SK-N-SH (cell line): ENCODE measurements around the gene MYO9A. TPM values are rescaled to one million over a fixed set of nuclear protein-coding genes. Genes with fewer than 3 reads are reported as not detected.

ENCODE experiments used
- CTCF ChIA-PET: fragments of 300-600, 350-600 bp; formaldehyde crosslinking; extraction: SDS; loops from one replicate; lab custom pipeline; 2021; lab: Yijun Ruan, JAX
- POLR2A ChIA-PET: fragments of 350-600 bp; sonication (Branson Sonifier 250); formaldehyde crosslinking; extraction: SDS; loops from one replicate; lab custom pipeline; 2020; ENCODE audit warnings: antibody characterized with exemption, inconsistent platforms; lab: Yijun Ruan, JAX
- DNase-seq: peaks from one replicate; pipeline ENCODE4 v3.0.0; 2012
- H2AFZ ChIP-seq: fragments of 200-600 bp; sonication (generic); 2 replicates; pipeline ENCODE4 v1.8.1; 2016; ENCODE audit warnings: antibody characterized with exemption, mild to moderate bottlenecking, low read depth
- H3F3A ChIP-seq: fragments of 200-600 bp; sonication (generic); replicated peaks from 2 replicates; pipeline ENCODE3; 2016; ENCODE audit warnings: antibody characterized with exemption, mild to moderate bottlenecking; ENCODE audit not compliant: insufficient read depth
- H3K27ac ChIP-seq, 2 experiments: fragments of 200-500 bp in 1 of 2; fragments of 200-600 bp in 1 of 2; sonication (Bioruptor generic) in 1 of 2; sonication (generic), shearing (Covaris generic) in 1 of 2; 2 replicates each; pipeline versions ENCODE4 v1.5.1 to v1.6.1; 2014 to 2016; ENCODE audit warnings: low read depth in 2 of 2, inconsistent platforms in 1 of 2, low read length in 1 of 2, mild to moderate bottlenecking in 1 of 2, mixed read lengths in 1 of 2
- H3K27me3 ChIP-seq: fragments of 200-600 bp; sonication (generic), shearing (Covaris generic); 2 replicates; pipeline ENCODE4 v1.6.1; 2016; ENCODE audit warnings: mixed run types; ENCODE audit not compliant: insufficient read depth
- H3K36me3 ChIP-seq, 2 experiments: fragments of 200-500 bp in 1 of 2; fragments of 200-600 bp in 1 of 2; sonication (Bioruptor generic) in 1 of 2; sonication (generic) in 1 of 2; replicated peaks in 1 of 2; 2 replicates each; pipeline versions ENCODE3 to v1.5.1; 2014 to 2016; ENCODE audit warnings: low read length in 1 of 2, mild to moderate bottlenecking in 1 of 2; ENCODE audit not compliant: insufficient read depth in 2 of 2, control insufficient read depth in 1 of 2
- H3K4me1 ChIP-seq, 2 experiments: fragments of 200-500 bp in 1 of 2; fragments of 200-600 bp in 1 of 2; sonication (Bioruptor generic) in 1 of 2; sonication (generic), shearing (Covaris generic) in 1 of 2; 2 replicates each; pipeline versions ENCODE4 v1.5.1 to v1.6.1; 2014 to 2016; ENCODE audit warnings: low read depth in 1 of 2, low read length in 1 of 2, mixed run types in 1 of 2; ENCODE audit not compliant: insufficient read depth in 2 of 2, control insufficient read depth in 1 of 2
- H3K4me2 ChIP-seq: fragments of 200-600 bp; sonication (generic), shearing (Covaris generic); 2 replicates; pipeline ENCODE4 v1.6.1; 2017; ENCODE audit warnings: mixed run types
- H3K4me3 ChIP-seq, 2 experiments: fragments of 200-500 bp in 1 of 2; fragments of 200-600 bp in 1 of 2; sonication (Bioruptor generic) in 1 of 2; sonication (generic), shearing (Covaris generic) in 1 of 2; 2 replicates each; pipeline versions ENCODE4 v1.5.1 to v1.8.1; 2014 to 2016; ENCODE audit warnings: low read depth in 2 of 2, inconsistent platforms in 1 of 2, low read length in 1 of 2, mild to moderate bottlenecking in 1 of 2, mixed read lengths in 1 of 2, moderate library complexity in 1 of 2
- H3K79me2 ChIP-seq: fragments of 200-600 bp; sonication (generic); 2 replicates; pipeline ENCODE4 v1.8.1; 2017; ENCODE audit warnings: mild to moderate bottlenecking; ENCODE audit not compliant: insufficient read depth
- H3K9ac ChIP-seq: fragments of 200-600 bp; sonication (generic); 2 replicates; pipeline ENCODE4 v1.6.1; 2017; ENCODE audit warnings: mixed run types
- H3K9me2 ChIP-seq: fragments of 200-600 bp; sonication (generic); 2 replicates; pipeline ENCODE4 v1.6.1; 2017; ENCODE audit warnings: mixed run types
- H3K9me3 ChIP-seq: fragments of 200-600 bp; sonication (generic); 2 replicates; pipeline ENCODE4 v1.6.1; 2017; ENCODE audit warnings: mixed run types, mild to moderate bottlenecking, moderate library complexity
- H4K20me1 ChIP-seq: fragments of 200-600 bp; sonication (generic); 2 replicates; pipeline ENCODE4 v1.6.1; 2017; ENCODE audit warnings: mild to moderate bottlenecking, mixed run types; ENCODE audit not compliant: insufficient read depth
- CHD2 ChIP-seq: fragments of 150-350 bp; IDR thresholded peaks from 2 replicates; pipeline ENCODE4 v1.6.1; 2018; ENCODE audit warnings: low read length; ENCODE audit not compliant: partially characterized antibody
- ELF1 ChIP-seq: IDR thresholded peaks from 2 replicates; pipeline ENCODE4 v1.4.0; 2012
- FOSL2 ChIP-seq: IDR thresholded peaks from 2 replicates; pipeline ENCODE4 v1.4.0; 2012; ENCODE audit warnings: low read depth, mild to moderate bottlenecking, moderate library complexity, borderline replicate concordance
- FOXM1 ChIP-seq: IDR thresholded peaks from 2 replicates; pipeline ENCODE4 v1.4.0; 2012; ENCODE audit warnings: low read depth, mild to moderate bottlenecking
- GABPA ChIP-seq: IDR thresholded peaks from 2 replicates; pipeline ENCODE4 v1.4.0; 2012; ENCODE audit warnings: low read depth, mild to moderate bottlenecking
- JUND ChIP-seq: IDR thresholded peaks from 2 replicates; pipeline ENCODE4 v1.4.0; 2012
- MXI1 ChIP-seq: IDR thresholded peaks from 2 replicates; pipeline ENCODE4 v1.6.1; 2012; ENCODE audit warnings: mild to moderate bottlenecking, low read depth, low read length, improper control_type of control experiment
- NFIC ChIP-seq: IDR thresholded peaks from 2 replicates; pipeline ENCODE4 v1.4.0; 2012; ENCODE audit warnings: borderline replicate concordance
- RFX5 ChIP-seq: IDR thresholded peaks from 2 replicates; pipeline ENCODE4 v1.6.1; 2012; ENCODE audit warnings: mild to moderate bottlenecking, improper control_type of control experiment, low read length
- RXRA ChIP-seq: IDR thresholded peaks from 2 replicates; pipeline ENCODE4 v1.4.0; 2012; ENCODE audit warnings: low read depth, mild to moderate bottlenecking, borderline replicate concordance
- TCF12 ChIP-seq: IDR thresholded peaks from 2 replicates; pipeline ENCODE4 v1.4.0; 2012
- YY1 ChIP-seq: IDR thresholded peaks from 2 replicates; pipeline ENCODE4 v1.4.0; 2012; ENCODE audit warnings: low read depth, mild to moderate bottlenecking
- WGBS: methylation state at CpG from one replicate; pipeline ENCODE4 v1.1.6; 2017; ENCODE audit warnings: low lambda C conversion rate; 5-methylcytosine and 5-hydroxymethylcytosine counted together
- polyA plus RNA-seq, 3 experiments: library from polyadenylated mRNA; depleted of rRNA; stranded (reverse); fragments of >200 nt; gene quantifications; 2 replicates each; pipeline ENCODE4 v1.2.3, GENCODE V29; 2012
- TF ChIP-seq, protein P1 (sequence below): IDR thresholded peaks from 2 replicates; pipeline ENCODE4 v1.4.0; 2012; ENCODE audit warnings: low read depth, borderline replicate concordance
- TF ChIP-seq, protein P2 (sequence below): IDR thresholded peaks from 2 replicates; pipeline ENCODE4 v1.6.1; 2012; ENCODE audit warnings: mild to moderate bottlenecking, low read depth, low read length, moderate library complexity
- TF ChIP-seq, protein P3 (sequence below): IDR thresholded peaks from 2 replicates; pipeline ENCODE4 v1.4.0; 2012; ENCODE audit warnings: low read depth
- TF ChIP-seq, protein P4 (sequence below): IDR thresholded peaks from 2 replicates; pipeline ENCODE4 v1.4.0; 2012; ENCODE audit warnings: low read depth, borderline replicate concordance
- TF ChIP-seq, protein P5 (sequence below): fragments of 150-350 bp; IDR thresholded peaks from 2 replicates; pipeline ENCODE4 v1.6.1; 2017; ENCODE audit warnings: antibody characterized with exemption, low read length, low read depth, borderline replicate concordance
- TF ChIP-seq, protein P6 (sequence below): IDR thresholded peaks from 2 replicates; pipeline ENCODE4; 2012

MYO9A gene, protein sequence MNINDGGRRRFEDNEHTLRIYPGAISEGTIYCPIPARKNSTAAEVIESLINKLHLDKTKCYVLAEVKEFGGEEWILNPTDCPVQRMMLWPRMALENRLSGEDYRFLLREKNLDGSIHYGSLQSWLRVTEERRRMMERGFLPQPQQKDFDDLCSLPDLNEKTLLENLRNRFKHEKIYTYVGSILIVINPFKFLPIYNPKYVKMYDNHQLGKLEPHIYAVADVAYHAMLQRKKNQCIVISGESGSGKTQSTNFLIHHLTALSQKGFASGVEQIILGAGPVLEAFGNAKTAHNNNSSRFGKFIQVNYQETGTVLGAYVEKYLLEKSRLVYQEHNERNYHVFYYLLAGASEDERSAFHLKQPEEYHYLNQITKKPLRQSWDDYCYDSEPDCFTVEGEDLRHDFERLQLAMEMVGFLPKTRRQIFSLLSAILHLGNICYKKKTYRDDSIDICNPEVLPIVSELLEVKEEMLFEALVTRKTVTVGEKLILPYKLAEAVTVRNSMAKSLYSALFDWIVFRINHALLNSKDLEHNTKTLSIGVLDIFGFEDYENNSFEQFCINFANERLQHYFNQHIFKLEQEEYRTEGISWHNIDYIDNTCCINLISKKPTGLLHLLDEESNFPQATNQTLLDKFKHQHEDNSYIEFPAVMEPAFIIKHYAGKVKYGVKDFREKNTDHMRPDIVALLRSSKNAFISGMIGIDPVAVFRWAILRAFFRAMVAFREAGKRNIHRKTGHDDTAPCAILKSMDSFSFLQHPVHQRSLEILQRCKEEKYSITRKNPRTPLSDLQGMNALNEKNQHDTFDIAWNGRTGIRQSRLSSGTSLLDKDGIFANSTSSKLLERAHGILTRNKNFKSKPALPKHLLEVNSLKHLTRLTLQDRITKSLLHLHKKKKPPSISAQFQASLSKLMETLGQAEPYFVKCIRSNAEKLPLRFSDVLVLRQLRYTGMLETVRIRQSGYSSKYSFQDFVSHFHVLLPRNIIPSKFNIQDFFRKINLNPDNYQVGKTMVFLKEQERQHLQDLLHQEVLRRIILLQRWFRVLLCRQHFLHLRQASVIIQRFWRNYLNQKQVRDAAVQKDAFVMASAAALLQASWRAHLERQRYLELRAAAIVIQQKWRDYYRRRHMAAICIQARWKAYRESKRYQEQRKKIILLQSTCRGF (N-terminal part only)
- 4.1 and 5.2 TPM in 2 replicates for polyA plus RNA-seq (2012; rRNA removed)
- 4.1 and 4.7 TPM in 2 replicates for polyA plus RNA-seq (2012; cell fraction: cytosol; rRNA removed)
- 11.4 and 14.0 TPM in 2 replicates for polyA plus RNA-seq (2012; cell fraction: nucleus; rRNA removed)

DNA sequence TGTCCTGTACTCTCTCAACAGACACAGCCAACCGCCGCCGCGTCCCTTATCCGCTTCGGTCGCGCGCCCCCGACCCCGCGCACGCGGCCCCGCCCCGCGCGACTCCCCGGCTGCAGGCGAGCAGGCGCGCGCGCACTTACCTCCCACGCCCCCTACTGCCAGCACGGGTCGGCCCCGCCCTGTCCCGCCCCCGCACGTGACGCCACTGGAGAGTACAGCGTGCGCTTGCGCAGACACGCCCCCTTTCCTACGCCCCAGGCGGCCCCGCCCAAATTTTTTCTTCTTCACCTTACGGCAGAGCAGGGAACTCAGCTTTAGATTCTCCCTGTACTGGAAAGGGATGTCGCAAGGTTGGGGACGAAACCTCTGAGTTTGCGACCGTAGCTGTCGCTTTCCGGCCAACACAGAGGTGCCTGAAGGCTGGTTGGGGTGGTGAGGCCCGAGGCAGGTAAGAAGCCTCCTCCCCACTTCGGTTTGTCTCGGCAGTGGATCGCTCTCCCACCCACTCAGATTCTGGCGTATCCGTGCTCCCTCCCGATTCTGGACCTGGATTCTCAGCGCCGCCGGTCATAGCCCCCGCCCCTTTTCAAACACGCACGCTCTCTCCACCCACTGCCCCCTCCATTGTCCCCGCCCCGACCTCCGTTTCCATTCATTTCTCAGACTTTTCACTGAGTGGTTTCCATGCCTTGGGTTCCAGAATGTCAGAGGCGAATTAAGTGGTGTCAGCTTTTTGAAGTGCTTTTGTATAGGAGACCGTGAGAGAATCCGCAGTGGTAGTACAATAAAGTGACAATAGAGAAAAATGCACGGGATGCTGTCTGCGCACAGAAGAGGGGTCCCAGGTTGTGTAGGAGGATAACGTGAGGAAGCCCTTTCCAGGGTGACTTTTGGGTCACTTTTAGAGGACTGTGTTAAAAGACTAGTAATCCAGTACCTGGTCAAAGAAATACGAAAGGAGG lies at the start of gene MYO9A, which contains the start of gene SENP8:
TSS of gene MYO9A (minus strand) at position 134 of the 962 bp plus-strand sequence. CDS start 71,587 bp downstream, outside the sequence.
TSS of gene SENP8 (plus strand) at position 387 of the 962 bp plus-strand sequence. CDS start 21,221 bp downstream, outside the sequence.
- peaks cover 52% of the 10 kb centered on the region for H3K79me2 ChIP-seq
- peak within 1 kb of the TSS; percentile 84 for H3K4me2 ChIP-seq
- H3F3A ChIP-seq = peaks cover 15% of the 10 kb centered on the region
- POLR2A ChIA-PET = interaction anchor here (1.3 kb wide), 1 partner anchor 27 kb away, joined by 3 read pairs; no protein-coding TSS in a partner anchor
- peak within 1 kb of the TSS; percentile 99 for H3K27ac ChIP-seq
- no peaks in the 10 kb centered on the region for H3K27me3 ChIP-seq
- H3K9ac ChIP-seq = peak within 1 kb of the TSS; percentile 91
- peaks cover 27% of the 10 kb centered on the region for H4K20me1 ChIP-seq
- H3K4me1 ChIP-seq = peaks cover 0 to 8% of the 10 kb centered on the region in 2 experiments; a peak in 3 of 4 replicates
- H3K9me2 ChIP-seq = no peaks in the 10 kb centered on the region
- H3K9me3 ChIP-seq = no peaks in the 10 kb centered on the region
- WGBS = 2% methylated on average over 44 of the region's 69 CpGs
- DNase-seq = peak; percentile 99
- peak within 1 kb of the TSS; percentile 77 to 94 for H3K4me3 ChIP-seq
- no peaks in the 10 kb centered on the region for H3K36me3 ChIP-seq
- CTCF ChIA-PET = interaction anchor here (0.5 kb wide), 1 partner anchor 329 kb away, joined by 3 read pairs; no protein-coding TSS in a partner anchor
- peak within 1 kb of the TSS; percentile 95 for H2AFZ ChIP-seq
- TF ChIP-seq MXI1 = peak; percentile 88
- no peak for TF ChIP-seq ELF1
- TF ChIP-seq FOXM1 = no peak
- TF ChIP-seq, protein P1, sequence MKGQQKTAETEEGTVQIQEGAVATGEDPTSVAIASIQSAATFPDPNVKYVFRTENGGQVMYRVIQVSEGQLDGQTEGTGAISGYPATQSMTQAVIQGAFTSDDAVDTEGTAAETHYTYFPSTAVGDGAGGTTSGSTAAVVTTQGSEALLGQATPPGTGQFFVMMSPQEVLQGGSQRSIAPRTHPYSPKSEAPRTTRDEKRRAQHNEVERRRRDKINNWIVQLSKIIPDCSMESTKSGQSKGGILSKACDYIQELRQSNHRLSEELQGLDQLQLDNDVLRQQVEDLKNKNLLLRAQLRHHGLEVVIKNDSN = peak; percentile 93
- TF ChIP-seq NFIC = no peak
- TF ChIP-seq, protein P2, sequence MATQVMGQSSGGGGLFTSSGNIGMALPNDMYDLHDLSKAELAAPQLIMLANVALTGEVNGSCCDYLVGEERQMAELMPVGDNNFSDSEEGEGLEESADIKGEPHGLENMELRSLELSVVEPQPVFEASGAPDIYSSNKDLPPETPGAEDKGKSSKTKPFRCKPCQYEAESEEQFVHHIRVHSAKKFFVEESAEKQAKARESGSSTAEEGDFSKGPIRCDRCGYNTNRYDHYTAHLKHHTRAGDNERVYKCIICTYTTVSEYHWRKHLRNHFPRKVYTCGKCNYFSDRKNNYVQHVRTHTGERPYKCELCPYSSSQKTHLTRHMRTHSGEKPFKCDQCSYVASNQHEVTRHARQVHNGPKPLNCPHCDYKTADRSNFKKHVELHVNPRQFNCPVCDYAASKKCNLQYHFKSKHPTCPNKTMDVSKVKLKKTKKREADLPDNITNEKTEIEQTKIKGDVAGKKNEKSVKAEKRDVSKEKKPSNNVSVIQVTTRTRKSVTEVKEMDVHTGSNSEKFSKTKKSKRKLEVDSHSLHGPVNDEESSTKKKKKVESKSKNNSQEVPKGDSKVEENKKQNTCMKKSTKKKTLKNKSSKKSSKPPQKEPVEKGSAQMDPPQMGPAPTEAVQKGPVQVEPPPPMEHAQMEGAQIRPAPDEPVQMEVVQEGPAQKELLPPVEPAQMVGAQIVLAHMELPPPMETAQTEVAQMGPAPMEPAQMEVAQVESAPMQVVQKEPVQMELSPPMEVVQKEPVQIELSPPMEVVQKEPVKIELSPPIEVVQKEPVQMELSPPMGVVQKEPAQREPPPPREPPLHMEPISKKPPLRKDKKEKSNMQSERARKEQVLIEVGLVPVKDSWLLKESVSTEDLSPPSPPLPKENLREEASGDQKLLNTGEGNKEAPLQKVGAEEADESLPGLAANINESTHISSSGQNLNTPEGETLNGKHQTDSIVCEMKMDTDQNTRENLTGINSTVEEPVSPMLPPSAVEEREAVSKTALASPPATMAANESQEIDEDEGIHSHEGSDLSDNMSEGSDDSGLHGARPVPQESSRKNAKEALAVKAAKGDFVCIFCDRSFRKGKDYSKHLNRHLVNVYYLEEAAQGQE = no peak; the same call in 1 of the 2 replicates
- no peak for TF ChIP-seq RXRA
- no peak for TF ChIP-seq FOSL2
- TF ChIP-seq, protein P3, sequence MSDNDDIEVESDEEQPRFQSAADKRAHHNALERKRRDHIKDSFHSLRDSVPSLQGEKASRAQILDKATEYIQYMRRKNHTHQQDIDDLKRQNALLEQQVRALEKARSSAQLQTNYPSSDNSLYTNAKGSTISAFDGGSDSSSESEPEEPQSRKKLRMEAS = no peak; the same call in 1 of the 2 replicates
- TF ChIP-seq GABPA = no peak
- TF ChIP-seq, protein P4, sequence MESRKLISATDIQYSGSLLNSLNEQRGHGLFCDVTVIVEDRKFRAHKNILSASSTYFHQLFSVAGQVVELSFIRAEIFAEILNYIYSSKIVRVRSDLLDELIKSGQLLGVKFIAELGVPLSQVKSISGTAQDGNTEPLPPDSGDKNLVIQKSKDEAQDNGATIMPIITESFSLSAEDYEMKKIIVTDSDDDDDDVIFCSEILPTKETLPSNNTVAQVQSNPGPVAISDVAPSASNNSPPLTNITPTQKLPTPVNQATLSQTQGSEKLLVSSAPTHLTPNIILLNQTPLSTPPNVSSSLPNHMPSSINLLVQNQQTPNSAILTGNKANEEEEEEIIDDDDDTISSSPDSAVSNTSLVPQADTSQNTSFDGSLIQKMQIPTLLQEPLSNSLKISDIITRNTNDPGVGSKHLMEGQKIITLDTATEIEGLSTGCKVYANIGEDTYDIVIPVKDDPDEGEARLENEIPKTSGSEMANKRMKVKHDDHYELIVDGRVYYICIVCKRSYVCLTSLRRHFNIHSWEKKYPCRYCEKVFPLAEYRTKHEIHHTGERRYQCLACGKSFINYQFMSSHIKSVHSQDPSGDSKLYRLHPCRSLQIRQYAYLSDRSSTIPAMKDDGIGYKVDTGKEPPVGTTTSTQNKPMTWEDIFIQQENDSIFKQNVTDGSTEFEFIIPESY = no peak
- TF ChIP-seq, protein P5, sequence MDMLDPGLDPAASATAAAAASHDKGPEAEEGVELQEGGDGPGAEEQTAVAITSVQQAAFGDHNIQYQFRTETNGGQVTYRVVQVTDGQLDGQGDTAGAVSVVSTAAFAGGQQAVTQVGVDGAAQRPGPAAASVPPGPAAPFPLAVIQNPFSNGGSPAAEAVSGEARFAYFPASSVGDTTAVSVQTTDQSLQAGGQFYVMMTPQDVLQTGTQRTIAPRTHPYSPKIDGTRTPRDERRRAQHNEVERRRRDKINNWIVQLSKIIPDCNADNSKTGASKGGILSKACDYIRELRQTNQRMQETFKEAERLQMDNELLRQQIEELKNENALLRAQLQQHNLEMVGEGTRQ = peak; percentile 80
- TF ChIP-seq, protein P6, sequence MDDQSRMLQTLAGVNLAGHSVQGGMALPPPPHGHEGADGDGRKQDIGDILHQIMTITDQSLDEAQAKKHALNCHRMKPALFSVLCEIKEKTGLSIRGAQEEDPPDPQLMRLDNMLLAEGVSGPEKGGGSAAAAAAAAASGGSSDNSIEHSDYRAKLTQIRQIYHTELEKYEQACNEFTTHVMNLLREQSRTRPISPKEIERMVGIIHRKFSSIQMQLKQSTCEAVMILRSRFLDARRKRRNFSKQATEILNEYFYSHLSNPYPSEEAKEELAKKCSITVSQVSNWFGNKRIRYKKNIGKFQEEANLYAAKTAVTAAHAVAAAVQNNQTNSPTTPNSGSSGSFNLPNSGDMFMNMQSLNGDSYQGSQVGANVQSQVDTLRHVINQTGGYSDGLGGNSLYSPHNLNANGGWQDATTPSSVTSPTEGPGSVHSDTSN = peak; percentile 1; the same call in 1 of the 2 replicates
- no peak for TF ChIP-seq RFX5
- TF ChIP-seq YY1 = no peak
- TF ChIP-seq JUND = no peak
- no peak for TF ChIP-seq TCF12
- no peak for TF ChIP-seq CHD2
